GM19239 (cell line): ENCODE data around the gene ADH7.
"Not testable (repeated sequence)": the region's sequence is repeated elsewhere in the genome, so short reads cannot be mapped to it uniquely, and the experiment has no call there.

Source experiments
- DNase-seq: peaks from one replicate; pipeline ENCODE4 v3.0.0; 2011; ENCODE audit warnings: low spot score; ENCODE audit not compliant: insufficient read length
- FAIRE-seq: peaks from 2 replicates; lab custom pipeline; 2011; peaks lifted over from hg19 to GRCh38; lab: Jason Lieb, UNC

The ADH7 gene

DNA sequence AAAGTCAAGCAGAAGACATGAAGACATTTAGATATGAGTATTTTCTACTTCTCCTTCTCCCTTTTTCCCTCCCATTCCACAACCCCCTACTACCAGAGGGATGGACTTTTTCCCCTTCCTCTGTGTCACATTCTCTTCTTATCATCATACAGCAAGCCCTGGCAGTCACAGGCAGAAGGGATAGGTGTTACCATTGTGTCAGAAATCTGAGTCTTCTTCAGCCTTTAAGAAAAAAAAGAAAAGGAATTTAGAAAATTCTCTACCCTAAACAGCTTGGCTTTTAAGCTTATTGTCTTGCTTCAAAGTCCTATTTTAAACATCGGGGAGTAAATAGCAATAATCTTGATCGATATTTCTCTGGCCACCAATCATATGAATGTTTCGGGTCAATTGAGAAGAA is 51.7 kb downstream of the ADH7 start:
- FAIRE-seq (no peak), DNase-seq (no peak)

DNA sequence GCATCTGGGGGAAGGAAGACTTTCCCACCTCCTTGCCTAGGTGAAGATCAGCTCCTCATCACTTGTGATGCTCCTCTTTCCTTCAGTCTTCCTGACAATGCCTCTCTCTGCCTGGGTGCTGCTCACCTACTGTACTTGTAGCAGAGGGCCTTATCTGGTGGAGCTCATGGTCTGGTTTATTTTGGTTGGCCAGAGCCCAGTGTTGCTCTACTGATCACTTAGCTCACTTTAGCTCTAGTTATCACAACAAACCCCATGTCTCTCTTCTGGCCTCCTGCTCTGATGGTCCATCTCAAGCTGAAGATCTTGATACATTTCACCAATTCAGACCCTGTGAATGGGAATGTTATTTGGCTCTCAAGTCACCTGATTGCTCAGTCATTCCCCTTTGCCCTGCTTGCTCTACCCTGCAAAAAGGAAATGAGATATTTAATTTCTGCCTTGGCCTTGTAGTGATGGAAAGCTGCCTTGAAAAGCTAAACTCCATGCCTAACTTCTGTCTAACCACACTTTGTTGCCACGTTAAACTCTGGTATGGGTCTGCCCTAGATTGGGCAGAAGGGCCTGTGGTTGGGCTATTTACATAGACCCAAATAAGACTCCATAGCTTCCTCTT is 52.3 kb downstream of the ADH7 start:
- no peak for DNase-seq
- FAIRE-seq: no peak

DNA sequence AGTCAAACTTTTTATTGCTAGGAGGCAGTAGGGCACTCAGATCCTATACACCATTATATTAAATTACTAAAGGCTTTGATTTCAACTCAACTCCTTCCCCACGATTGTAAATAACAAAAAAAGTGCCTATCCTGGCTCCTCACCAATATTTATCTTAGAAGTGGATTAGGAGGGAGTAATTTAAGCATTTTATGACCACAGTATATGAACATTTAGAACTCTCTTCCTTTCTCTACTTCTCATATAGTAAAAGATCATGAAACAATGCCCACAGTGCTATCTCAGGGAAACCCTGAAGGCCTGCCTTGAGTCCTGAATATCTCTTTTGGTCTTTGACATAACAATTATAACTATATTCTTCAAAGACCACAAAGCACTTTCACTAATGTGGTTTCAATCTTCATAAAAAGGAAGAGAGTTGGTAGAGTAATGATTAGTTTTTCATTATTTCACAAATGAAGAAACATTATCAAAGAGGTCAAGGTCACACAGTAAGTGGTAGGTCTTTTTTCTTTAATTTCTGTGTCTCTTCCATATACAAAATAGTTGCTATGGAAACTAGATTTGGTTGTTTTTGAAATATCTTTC is 53.5 kb downstream of the ADH7 start:
- DNase-seq (no peak), FAIRE-seq (no peak)

DNA sequence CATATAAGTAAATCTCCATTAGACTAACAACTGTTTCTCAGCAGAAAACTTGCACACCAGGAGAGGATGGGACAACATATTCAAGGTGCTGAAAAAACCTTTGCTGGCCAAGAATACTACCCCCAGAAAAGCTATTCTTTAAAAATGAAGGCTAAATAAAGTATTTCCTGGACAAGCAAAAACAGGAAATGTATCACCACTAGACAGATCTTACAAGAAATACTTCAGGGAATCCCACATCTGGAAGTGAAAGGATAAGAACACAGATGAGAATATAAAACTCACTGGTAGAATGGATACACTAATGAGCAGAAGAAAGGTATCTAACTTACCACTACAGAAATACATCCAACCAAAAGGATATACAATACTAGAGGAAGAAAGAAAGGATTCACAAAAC is 55.6 kb downstream of the ADH7 start:
- no peak for DNase-seq
- FAIRE-seq: no peak

DNA sequence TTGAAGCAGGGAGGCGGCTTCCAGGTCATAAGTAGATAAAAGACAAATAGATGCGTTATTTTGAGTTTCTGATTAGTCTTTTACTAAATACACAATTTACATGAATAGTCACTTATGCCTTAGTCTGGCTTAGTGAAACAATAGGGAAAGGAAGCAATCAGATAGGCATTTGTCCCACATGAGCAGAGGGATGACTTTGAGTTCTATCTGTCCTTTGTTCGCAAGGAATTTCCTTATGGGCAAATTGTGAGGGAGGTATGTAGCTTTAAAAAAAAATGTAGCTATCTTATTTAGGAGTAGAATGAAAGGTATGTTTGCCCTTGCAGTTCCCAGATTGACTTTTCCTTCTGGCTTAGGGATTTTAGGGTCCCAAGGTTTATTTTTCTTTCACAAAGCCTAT is 56.3 kb downstream of the ADH7 start:
- FAIRE-seq: no peak
- DNase-seq: no peak

DNA sequence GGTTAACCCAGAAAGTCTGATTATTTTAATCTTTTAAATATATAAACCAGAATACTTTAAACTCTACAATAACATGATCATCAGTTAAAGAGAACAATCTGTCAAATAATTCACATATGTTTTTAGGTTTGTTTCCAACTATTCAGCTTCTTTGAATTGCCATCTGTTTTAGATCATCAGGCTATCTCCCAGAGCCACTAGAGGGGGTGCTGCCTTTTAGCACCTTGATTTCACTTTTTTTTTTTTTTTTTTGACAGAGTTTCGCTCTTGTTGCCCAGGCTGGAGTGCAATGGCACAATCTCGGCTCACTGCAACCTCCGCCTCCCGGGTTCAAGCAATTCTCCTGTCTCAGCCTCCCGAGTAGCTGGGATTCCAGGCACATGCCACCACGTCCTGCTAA is 57.8 kb downstream of the ADH7 start:
- FAIRE-seq: not testable (repeated sequence)

GRCh38 chr4:99372464-99372863 is 62.7 kb downstream of the ADH7 start:
- FAIRE-seq, DNase-seq: not testable (repeated sequence)

More for the DNA sequence above, 57.8 kb downstream of the ADH7 start:
- DNase-seq: not testable (repeated sequence)

- DNase-seq, FAIRE-seq: not testable (repeated sequence)
These were observed 67.3 kb downstream of the ADH7 start for GRCh38 chr4:99367817-99368216.

DNA sequence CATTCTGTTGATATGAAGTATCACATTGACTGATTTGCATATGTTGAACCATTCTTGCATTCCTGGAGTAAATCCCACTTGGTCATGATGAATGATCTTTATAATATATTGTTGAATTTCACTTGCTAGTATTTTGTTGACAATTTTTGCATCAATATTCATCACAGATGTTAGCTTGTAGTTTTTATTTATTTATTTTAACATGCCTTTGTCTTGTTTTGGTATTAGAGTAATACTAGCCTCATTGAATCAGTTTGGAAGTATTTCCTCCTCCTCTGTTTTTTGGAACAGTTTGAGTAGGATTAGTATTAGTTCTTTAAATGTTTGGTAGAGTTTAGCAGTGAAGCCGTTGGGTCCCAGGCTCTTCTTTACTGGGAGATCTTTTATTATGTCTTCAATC is 68.7 kb downstream of the ADH7 start:
- DNase-seq: no peak
- FAIRE-seq: no peak

GRCh38 chr4:99362768-99363167 is 72.4 kb downstream of the ADH7 start:
- DNase-seq (no peak), FAIRE-seq (no peak)
